GM18526 (cell line): ENCODE data around the gene RTN4RL1.

Experiments used
- POLR2A ChIP-seq: IDR thresholded peaks from 3 replicates; pipeline ENCODE4 v1.6.1; 2011; ENCODE audit not compliant: insufficient read length; ENCODE audit errors: extremely low read depth

The RTN4RL1 gene, protein sequence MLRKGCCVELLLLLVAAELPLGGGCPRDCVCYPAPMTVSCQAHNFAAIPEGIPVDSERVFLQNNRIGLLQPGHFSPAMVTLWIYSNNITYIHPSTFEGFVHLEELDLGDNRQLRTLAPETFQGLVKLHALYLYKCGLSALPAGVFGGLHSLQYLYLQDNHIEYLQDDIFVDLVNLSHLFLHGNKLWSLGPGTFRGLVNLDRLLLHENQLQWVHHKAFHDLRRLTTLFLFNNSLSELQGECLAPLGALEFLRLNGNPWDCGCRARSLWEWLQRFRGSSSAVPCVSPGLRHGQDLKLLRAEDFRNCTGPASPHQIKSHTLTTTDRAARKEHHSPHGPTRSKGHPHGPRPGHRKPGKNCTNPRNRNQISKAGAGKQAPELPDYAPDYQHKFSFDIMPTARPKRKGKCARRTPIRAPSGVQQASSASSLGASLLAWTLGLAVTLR

DNA sequence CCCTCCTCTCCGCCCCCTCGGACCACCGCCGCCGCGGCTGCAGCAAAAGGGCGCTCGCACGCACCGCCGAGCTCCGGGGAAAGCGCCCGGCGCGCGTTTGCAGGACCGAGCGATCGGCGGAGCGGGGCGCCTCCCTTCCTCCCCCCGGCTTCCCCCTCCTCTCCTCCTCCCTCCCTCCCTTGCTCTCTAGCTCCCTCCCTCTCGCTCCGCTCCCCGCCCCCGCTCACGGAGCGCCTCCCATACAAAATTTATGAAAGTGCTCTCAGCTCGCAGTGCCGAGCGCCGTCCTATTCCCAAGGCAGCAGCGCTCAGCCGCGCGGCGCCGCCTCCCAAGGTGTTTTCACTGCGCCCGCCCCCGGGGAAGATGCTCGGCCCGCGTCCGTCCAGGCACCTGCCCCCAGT, at the start of gene RTN4RL1:
RTN4RL1 (minus strand) TSS at position 115 of the 402 bp plus-strand sequence. CDS start 469 bp downstream, outside the sequence.
- no peak for TF ChIP-seq POLR2A

DNA sequence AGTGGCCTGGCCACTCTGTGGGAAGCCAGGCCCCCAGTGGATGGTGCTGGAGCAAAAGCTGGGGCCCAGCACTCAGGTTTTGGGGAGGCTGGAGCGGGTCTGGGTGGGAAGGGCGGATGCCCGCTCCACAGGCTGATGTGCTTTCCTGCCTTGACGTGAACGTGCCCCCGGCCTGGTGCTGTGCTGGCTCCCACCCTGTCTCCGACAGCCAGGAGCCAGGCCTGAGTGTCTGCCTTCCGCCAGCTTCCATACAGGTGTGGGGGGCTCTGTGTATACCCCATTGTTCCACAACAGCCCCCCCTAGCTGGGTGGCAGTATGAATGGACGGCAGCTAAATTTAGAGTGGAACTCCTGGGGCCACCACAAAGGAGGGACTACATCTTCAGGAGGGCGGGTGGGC, 49.8 kb upstream of the RTN4RL1 start:
- no peak for TF ChIP-seq POLR2A

DNA sequence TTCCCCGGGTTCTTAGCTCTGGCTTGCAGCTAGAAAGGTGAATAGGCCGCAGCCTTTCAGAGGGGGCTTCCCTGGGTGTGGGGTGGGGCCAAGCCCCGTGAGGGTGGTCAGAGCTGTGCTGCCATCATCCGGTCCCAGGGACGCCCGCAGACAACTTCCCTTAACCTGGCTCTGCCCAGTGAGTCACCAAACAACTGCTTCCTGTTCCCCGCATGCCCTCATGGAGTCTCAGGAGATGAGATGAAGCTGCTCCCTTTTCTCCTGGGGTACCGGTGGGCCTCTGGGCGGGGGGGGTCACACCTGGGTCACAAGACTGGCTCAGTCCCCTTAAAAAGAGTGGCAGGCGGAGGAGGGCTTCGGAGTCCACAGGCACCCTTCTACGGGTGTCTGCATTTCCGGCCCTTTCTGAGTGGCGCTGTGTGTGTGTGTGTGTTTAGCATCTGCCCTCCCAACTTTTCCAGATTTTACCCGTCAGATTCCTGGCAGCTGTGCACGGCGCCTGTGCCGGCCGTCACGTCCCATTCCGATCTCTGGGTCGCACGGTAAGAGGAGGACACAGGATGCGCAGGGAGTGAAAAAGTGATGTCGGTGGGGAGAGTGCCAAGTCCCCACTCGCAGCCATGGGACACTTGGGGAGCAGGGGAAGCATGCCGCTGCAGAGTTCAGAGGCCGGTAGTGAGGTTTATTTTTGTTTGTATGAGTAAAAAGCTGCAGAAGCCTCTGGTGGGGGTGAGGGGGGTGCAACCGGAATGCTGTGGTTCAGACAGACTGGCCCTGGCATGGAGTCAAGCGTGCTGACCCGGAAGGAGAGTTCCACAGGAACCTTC, 46.5 kb upstream of the RTN4RL1 start:
- no peak for TF ChIP-seq POLR2A

DNA sequence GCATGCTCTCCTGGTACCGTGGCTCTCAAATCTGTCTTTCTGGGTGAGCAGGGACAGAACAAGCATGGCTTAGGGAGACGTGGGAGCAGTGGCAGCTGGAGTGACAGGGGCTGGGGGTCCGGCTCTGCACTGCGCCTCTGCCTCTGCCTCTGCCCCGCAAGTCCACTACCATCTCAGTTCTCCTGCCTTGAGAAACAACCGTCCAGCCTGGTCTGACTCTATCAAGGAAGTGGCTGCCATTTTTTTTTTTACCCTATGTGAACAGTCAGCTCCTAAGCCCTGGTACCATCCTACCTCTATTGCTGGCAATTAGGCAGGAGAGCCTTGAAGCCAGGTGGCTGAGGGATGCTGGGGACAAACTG, 45.9 kb upstream of the RTN4RL1 start:
- no peak for TF ChIP-seq POLR2A

DNA sequence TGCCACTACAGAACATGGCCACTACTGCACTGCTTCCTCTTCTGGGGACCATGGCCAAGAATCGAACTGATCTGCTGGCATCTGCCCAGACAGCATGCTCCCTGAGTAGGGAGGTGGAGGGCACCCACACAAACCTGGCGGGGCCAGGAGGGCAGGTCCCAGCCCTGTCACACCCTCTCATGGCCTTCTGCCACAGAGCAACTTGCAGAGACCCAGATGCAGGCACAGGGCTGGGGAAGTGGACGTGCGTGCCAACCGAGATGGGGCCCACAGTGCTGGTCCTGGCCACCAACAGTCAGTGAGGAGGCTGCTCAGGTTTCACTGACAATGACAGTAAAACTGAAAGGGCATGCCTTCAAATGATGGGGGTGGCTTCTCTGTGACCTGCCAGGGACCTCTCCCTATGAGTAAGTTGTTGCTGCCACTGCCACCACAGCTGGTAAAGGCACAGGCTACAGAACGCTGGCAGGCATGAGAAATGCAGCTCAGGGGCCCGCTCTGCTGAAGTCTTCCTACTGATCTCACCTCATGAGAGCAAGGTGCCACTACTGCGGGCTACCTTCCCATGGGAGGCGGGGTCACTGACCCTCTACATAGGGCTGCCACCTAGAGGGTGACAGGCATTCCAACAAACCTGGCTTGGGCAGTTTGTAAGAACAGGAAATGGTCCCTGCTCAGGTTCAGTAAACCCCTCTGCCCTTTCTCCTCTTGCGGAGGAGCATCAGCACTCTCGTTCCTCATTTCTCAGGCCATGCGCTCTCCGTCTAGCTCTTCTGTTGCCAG, 45.3 kb upstream of the RTN4RL1 start:
- no peak for TF ChIP-seq POLR2A

DNA sequence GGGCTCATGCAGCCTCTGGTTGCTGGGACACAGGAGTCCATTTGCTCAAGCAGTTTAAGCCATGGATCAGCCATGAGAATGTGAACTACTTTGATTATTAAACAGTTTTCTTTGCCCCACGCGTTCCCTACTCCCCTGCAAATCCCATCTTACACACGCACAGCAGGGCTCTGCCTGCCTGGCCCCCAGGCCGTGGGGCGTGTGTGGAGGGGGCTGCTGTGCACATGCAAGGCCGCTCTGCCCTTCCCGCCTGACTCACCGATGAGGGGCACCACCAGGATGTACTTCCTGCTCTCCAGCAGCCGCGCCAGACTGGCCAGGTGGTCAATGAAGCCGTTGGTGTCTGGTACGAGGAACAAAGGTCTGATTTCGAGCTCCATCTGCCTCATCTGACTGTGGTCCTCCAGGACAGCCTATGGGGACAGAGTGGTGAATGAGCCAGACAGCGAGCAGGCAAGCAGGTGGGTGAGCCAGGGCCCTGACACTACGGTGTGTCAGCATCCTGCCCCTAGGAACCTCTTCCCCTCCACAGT, 43.5 kb upstream of the RTN4RL1 start:
- TF ChIP-seq POLR2A = no peak

DNA sequence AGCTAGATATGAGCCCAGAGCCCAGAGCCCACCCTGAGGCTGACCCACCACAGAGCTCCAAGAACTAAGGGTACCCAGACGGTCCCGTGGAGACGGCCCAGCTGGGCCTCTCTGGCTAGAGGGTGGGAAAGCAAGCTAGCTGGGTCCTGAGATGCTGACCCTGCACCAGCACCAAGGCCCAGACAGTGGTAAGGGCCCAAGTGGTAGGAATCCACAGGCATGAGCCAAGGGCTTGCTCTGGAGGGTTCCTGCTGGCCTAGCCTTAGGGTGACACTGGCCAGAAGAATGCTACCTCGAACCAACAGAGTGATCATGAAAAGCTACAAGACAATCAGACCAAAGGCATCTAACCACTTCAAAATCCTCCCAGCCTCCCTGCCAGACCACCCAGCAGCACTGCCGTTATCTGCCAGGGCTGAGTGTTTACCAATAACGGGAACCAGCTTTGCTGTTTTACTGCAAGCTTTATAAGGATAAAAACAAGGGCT, 42.9 kb upstream of the RTN4RL1 start:
- no peak for TF ChIP-seq POLR2A

DNA sequence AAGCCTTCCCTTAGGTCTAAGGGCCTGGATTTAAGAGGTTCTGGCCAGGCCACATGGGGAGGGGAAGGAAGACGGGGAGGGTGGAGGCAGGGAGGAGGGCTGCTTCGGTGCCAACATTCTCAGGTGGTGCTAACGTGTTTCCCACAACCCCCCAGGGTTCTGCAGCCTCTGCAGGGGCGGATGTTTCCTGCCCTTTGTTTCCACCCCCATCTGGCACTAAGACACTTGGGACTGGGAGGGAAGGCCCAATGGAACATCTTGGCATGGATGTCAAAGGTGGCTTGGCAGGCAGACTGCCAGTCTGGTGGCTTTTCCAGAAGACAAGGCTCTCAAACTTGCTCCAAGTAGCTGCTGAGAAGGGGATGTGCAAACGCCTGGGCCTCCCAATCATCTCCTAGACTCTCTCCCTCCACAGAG, 42.5 kb upstream of the RTN4RL1 start:
- no peak for TF ChIP-seq POLR2A

DNA sequence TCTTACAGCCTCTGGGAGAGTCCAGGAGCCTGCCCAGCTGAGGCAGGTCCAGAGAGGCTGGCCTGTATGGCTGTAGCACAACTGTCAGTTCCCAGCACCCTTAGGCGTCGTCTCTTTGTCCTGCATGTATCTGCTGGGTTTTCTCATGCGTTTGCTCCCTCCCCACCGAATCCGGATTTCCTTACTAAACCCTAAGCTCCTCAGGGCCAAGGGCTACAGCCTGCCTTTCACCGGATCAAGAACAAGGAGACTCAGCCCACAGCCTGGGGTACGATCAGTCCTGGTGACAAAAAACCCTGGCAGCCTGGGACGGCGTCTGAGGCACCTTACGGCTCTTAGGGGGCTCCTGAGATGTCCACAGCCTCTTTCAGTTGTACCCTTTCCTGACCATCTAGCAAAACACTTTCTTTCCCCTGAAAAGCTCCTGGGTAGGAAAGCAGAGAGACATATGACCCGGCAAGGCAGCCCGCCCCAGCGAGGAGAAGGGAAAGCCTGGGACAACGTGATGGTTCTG, 42.0 kb upstream of the RTN4RL1 start:
- no peak for TF ChIP-seq POLR2A

DNA sequence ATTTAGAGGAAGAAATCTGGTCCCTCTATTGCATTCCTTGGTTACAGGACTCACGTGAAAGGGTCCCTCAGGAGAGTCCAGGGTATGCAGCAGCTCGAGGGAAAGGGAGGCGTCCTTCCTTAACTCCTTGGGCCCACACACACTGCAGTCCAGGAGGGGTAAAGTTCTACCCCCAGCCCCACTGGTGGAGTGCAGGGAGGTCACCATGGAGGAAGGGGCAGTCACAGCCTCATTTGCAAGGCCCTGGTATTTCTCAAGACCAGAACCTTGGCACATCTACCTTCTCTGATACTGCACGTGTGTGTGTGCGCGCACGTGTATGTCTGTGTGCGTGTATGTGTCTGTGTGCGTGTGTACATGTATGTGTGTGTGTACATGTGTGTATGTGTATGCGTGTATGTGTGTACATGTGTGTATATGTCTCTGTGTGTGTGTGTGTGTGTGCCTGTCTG, 40.8 kb upstream of the RTN4RL1 start:
- no peak for TF ChIP-seq POLR2A

DNA sequence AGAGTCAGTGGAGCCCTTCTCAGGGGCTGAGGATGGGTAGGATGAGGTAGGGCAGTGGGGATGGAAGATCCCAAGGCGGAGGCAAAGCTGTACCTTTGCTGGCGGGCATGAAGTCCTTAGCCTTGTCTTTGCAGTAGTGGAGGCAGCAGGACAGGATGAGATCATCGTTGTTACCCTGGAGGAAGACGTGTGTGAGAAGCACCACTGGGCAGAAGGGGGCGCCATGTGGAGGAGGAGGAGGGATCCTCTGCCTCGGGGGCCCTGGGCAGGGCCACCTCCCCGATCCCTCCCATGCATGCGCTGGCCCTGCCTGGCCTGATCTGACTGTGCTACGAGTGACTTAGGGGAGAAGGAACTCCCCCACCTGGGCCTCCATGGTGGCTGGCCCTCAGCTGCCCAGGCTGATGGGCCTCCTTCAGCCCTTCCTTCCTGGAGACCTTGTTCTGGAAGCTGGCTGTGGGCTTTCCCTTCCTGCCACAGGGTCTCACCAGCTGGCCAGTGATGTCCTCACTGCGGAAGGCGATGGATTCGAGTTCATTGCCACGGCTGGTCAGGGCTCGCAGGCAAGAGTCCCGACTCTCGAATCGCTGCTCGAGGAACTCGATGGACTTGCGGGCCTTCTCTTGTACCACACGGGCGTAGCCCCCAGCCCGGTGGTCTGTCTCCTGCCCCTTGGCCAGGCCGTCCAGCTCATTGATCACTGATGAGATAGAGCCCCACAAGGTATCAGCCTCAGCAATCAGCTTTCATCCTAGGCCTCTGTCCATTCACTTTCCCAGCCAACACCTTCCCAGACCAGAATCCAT, 40.0 kb upstream of the RTN4RL1 start:
- no peak for TF ChIP-seq POLR2A

DNA sequence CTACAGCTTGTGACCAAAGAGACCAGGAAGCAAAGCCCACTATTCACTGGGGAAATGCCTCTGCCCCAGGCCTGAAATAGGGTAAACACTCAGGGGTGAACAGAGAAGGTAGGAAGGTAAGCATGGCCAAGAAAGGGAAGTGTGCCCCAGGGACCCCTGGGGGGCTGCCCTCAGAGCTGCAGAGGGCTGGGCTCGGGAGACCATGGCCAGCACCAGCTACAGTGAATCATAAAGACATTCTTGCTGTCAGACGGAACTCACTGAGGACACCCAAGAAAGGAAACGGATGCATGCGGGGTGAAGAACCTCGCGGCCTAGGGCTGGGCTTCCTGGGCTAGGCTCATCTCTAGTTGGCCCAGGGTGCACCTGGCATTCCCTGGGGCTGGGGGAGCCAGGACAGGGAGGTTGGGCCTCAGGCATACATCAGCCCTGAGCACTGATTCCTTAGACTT, 39.4 kb upstream of the RTN4RL1 start:
- TF ChIP-seq POLR2A = no peak

DNA sequence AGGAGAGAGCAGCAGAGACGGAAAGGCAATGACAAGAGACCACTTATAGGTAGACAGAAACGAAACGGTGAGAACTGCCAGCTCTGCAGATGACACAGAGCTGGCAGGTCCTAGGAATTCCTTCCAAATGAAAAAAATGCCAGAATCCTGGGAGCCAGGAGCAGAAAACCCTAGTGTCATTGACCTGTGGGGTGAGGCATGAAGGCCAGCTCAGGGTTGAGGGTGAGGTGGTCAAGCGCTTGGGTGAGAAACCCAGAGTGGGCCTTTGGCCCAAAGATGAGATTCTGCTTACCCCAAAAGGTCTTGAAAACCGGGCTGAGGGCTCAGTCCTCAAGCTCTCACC, 39.0 kb upstream of the RTN4RL1 start:
- TF ChIP-seq POLR2A = no peak
